Prostate gland (tissue), 2 donors: ENCODE data around the gene TSPAN31.

Source experiments
- POLR2A ChIP-seq: fragments of 450-650 bp; IDR thresholded peaks from one replicate; pipeline ENCODE4 v1.6.1; 2016; ENCODE audit warnings: antibody characterized with exemption, mild to moderate bottlenecking
- TF ChIP-seq, protein P1 (sequence below), 4 experiments: fragments of 200-600 bp in 2 of 4; fragments of 450-650 bp in 2 of 4; sonication (generic) in 2 of 4; IDR thresholded peaks; 1 replicate in 3 of 4; 2 replicates in 1 of 4; pipeline ENCODE4 v1.5.1; 2016 to 2019; ENCODE audit warnings: antibody characterized with exemption in 4 of 4, mild to moderate bottlenecking in 2 of 4, moderate library complexity in 2 of 4

DNA sequence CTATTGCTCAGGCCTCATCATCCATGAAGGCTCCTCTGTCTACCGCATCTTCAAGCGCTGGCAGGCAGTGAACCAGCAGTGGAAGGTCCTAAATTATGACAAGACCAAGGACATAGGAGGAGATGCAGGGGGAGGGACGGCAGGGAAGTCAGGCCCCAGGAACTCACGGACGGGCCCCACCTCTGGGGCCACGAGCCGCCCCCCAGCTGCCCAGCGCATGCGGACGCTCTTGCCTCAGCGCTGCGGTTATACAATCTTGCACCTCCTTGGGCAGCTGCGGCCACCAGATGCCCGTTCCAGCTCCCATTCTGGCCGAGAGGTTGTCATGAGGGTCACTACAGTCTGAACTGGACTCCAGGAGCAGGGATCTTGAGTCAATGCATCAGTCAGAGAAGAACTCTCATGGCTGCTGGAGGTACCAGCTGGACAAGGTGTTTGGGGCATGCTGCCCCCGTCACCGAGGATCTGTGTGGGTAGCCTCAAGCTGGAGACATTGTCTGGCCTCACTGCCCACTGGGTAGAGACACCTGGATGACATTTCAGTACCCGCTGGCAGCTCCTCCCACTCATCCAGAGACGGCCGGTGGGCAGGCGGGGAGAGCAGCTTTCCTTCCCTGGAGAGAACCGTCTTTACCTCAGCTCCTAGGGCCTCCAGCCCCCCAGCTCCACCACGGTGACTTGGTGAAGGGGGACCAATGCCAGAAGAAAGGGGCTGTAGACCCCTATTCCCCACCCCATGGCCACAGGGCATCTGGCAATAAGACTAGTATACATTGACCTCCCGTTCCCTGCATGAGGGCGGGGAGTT, 13.9 kb downstream of the TSPAN31 start:
- TF ChIP-seq, protein P1, sequence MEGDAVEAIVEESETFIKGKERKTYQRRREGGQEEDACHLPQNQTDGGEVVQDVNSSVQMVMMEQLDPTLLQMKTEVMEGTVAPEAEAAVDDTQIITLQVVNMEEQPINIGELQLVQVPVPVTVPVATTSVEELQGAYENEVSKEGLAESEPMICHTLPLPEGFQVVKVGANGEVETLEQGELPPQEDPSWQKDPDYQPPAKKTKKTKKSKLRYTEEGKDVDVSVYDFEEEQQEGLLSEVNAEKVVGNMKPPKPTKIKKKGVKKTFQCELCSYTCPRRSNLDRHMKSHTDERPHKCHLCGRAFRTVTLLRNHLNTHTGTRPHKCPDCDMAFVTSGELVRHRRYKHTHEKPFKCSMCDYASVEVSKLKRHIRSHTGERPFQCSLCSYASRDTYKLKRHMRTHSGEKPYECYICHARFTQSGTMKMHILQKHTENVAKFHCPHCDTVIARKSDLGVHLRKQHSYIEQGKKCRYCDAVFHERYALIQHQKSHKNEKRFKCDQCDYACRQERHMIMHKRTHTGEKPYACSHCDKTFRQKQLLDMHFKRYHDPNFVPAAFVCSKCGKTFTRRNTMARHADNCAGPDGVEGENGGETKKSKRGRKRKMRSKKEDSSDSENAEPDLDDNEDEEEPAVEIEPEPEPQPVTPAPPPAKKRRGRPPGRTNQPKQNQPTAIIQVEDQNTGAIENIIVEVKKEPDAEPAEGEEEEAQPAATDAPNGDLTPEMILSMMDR (IDR thresholded peaks at IDR 0.05): no peak
- no peak for TF ChIP-seq POLR2A
